Measurements from ENCODE around the gene ATP9A.
"Not testable (repeated sequence)": the region's sequence is repeated elsewhere in the genome, so short reads cannot be mapped to it uniquely, and the experiment has no call there.

ATP9A gene

DNA sequence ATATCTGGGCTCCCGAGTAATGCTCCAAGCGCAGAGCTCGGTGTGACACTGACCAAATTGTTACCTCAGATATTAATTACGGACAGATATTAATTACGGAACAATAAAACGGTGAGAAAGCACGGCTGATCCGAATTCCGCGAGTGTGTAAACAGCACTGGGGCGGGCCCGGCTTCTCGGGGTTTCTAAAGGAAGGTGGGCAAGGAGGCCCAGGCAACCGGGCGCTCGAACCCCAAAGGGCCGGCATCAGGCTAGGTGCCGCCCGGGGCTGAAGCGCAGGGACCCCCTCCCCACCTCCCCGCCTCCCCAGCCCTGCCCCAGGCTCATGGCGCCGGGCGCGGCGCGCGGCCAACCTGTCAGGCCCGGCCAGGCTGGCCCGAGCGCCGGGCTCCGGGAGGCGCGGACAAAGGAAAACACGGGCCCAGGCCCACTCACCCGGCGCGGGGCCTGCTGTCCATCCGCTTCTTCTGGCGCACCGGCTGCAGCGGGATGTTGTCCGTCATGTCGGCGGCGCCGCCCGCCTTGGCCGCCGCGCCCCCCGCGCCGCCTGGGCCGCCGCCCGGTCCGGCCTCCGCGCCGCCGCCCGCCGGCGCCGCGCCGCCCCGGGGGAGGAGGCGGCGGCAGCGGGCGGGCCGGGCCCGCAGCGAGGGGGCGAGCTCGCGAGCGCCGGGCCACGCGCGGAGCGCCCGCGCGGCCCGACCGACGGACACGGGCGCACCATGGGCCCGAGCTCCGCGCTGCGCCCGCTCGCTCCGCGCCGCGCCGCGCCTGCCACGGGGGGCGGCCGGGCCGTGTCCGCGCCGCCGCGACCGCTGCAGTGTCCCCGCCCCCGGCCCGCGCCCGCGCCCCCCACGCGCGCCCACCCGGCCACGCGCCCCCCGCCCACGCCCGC is at the start of gene ATP9A:
Gene ATP9A (minus strand): TSS at position 524 of the 892 bp plus-strand sequence. CDS start 21 bp downstream, at position 503.
- DNase-seq = no peak

- not testable (repeated sequence) for DNase-seq
Measured at GRCh38 chr20:51816856-51817255, 48.7 kb upstream of the ATP9A start.

DNA sequence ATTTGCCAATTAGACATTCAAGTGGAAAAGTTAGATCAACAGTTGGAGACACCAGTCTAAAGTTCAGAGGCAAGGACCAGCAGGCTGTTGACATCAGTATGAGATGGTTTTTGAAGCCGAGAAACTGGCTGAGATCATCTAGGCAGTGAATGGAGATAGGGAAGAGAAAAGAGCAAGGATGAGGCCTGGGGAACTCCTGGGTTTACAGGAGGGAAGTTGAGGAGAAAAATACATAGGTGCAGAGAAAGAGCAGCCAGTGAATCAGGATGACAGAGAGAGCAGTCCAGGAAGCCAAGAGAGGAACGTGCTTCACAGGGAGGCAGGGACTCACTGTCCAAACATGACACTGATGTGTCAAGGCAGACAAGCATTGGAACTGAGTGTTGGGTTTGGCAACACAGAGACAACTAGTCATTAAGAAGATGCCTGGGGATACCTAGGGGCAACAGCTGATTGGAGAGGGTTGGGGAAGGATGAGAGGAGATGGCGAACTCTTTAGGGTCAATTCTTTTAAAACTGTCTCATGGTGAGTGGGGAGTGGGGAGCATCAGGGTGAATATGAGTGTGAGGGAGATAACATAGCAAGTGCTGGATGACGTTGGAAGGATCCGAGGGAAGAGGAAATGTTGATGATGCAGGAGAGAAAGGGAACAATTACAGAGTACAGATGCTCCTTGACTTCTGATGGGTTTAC is 47.3 kb upstream of the ATP9A start:
- DNase-seq = no peak

GRCh38 chr20:51812861-51813260 is 44.7 kb upstream of the ATP9A start:
- DNase-seq = no peak

GRCh38 chr20:51811514-51812128 is 43.4 kb upstream of the ATP9A start:
- no peak for DNase-seq

GRCh38 chr20:51811042-51811355 is 42.8 kb upstream of the ATP9A start:
- DNase-seq = no peak

DNA sequence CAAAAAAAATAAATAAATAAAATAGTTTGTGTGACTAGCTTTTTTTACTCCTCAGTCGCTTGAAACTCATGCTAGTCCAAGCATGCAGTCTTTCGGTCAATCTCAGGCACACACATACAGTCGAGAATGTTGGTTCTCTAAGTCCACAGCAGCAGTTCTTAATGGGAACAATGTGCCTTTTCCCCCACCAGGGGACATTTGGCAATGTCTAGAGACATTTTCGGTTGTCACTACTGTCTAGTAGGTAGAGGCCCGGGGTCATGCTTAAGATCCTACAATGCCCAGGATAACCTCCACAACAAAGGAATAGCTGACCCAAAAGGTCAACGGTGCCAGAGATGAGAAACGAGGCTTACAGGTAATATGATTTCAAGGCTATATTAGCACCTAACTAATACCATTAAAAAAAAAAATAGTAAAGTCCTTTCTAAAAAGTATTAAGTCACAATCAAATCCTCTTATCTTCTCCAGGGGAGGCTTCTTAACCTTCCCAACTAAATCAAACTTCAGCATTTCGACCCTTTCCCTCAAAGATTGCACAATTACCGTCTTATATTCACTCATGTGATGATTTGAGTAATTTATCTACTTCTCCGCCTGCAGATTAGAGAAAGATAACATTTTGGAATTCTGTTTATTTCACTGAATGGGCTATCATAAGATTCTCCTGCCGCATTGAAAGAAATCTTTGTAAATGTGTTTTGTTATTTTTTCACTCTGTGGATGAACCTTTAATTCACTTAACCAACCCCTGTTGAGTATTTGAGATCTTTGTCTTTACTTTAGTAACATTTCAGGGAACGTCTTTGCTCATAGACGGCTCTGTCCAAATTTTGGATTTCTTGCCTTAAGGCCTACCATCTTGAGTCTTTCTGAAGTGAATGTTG is 42.2 kb upstream of the ATP9A start:
- no peak for DNase-seq

GRCh38 chr20:51807720-51808250 is 39.6 kb upstream of the ATP9A start:
- no peak for DNase-seq

DNA sequence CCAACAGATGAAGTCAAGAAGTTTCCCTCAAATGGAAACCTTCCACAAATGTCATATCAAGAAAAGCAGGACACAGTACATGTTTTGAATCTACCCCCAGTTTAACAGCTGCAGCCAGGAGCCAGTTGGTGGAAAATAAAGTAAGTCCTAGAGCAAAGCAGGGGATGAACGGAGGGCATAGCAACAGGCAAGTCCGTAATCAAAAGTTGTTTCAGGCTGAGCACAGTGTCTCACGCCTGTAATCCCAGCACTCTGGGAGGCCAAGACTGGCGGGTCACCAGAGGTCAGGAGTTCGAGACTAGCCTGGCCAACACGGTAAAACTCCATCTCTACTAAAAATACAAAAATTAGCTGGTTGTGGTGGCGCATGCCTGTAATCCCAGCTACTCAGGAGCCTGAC is 36.6 kb upstream of the ATP9A start:
- DNase-seq = no peak

- DNase-seq = no peak
Measured at GRCh38 chr20:51803148-51803854, 35.1 kb upstream of the ATP9A start.

DNA sequence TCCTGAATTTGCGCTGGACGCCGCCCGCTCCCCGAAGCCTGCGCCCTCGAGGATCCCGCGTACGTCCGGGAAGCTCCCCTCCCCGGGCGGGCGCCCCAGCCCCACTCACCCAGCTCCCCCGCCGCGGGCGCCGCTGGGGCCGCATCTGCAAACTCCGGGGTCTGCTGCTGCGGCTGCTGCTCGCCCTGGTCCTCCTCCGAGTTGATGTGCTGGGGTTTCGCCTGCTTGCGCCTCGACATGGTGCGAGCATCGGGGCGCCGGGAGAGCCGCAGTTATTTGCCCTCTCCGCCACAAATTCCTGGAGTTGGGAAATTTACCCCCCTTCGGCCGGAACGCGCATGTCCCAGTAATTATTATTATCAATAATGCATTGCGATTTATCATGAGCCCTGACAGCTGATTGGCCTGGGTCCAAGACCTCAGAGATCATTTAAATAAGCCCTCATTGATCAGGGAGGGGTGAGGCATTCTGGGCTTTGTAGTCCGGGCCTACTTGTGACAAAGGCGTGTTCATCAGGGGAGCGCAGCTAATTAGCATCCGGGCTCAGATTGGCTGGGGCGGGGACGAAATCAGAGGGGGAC is 34.1 kb upstream of the ATP9A start, which contains the start of gene SALL4:
Gene SALL4 (minus strand): TSS at position 352 of the 582 bp plus-strand sequence. CDS start 113 bp downstream, at position 239.
- no peak for DNase-seq

DNA sequence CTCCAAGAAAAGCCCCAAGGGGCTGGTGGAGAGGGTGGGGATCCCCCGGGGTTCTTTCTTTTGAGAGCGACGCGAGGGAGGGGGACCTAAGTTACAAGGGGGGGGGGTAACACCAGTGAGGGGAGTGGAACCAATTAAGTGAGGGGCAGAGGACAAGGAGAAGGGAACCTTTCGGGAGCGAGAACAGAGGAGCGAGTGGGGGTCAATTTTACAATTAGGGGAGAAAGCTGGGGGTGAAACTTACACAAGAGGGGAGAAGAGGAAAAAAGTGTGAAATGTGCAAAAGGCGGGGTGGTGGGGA is 33.6 kb upstream of the ATP9A start:
- no peak for DNase-seq

- DNase-seq = no peak
Measured at GRCh38 chr20:51801122-51801822, 33.1 kb upstream of the ATP9A start.

- DNase-seq = no peak
Measured at GRCh38 chr20:51800872-51801121, 32.6 kb upstream of the ATP9A start.

DNA sequence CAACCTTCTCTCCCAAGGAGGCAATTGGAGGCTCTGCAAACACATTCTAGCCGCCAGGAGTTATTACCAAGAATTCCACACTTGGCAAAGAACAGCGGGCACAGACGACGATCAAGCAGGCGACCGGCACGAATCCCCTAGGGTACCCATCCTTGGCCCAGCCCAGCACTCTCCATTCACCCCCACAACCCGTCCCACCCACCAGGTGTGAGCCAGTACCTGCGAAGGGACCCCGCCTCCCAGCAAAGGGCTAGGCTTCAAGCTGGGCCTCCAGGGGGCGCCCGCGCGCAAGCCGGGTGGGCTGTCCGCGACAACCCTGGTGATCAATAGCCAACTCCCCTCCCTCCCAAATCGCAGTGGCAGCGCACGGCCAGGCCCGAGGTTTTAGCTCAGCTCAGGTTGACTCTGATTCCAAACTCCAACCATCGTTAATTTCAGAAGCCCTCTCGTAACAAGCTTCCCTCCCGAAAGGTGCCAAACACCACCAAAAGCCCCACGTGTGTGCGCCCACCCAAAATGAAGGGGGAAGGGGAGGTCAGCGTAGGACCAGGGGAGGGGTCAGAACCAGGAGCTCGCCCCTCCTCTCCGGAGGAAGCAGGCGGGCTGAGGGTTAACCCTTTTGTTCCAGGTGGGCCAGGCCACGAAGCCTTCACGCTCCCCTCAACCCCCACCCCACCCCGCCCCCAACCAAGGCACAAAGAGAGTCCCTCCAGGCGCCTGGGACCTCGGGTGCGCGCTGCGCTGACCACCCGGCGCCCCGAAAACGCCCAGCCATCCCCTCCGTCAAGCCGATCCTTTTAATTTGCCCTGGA is 32.1 kb upstream of the ATP9A start:
- DNase-seq = peak; percentile 49

GRCh38 chr20:51799401-51799860 is 31.2 kb upstream of the ATP9A start:
- no peak for DNase-seq

DNA sequence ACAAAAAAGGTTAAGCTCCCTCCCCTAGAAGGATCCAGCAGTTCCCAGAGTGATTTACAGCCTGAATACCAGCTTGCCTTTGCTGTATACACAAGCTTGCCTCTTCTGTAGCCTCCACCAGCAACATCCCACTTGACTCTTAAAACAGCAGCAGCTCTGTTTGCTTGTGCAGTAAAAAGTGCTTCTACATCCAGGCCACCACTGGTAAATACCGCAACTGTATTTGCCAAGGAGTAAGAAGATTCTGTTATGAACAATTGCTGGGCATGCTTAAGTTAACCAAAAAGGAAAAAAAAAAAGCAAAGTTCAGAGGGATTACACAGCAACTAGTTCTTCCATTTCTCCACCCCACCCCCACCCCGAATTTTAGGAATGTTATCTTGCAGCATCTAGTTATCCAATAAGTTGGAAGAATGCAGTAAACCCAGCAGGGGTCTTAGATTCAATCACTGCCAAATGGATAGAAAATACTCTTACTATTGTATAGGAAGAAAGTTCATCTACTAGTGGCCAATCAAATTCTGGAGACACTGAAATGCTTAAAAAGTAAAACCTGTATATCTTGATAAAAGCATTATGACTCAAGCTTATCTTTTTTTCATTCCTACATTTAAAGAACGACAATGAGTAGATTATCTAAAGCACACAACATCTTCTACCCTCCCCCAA is 29.3 kb upstream of the ATP9A start:
- DNase-seq = no peak

- DNase-seq = no peak
Measured at GRCh38 chr20:51796340-51796739, 28.1 kb upstream of the ATP9A start.

- DNase-seq = no peak
Measured at GRCh38 chr20:51792960-51793359, 24.8 kb upstream of the ATP9A start.

- DNase-seq = no peak
Measured at GRCh38 chr20:51791626-51792025, 23.4 kb upstream of the ATP9A start.
